NCI-H1092 (cell line): ENCODE results near the gene MLH1.
"Not testable (repeated sequence)": the region's sequence is repeated elsewhere in the genome, so short reads cannot be mapped to it uniquely, and the experiment has no call there.

ENCODE experiments used
- DNase-seq: peaks from one replicate; lab custom pipeline; 2025; lab: John Stamatoyannopoulos, UW

Gene MLH1

GRCh38 chr3:36993326-36994283 lies at the start of gene MLH1:
MLH1 (plus strand) TSS chr3:36993518; CDS start chr3:36993548, 30 bp downstream.
- no peak for DNase-seq

- DNase-seq, result no peak
Measured at GRCh38 chr3:36943601-36944000, 49.7 kb upstream of the MLH1 start.

- DNase-seq, result no peak
Measured at GRCh38 chr3:36944012-36944640, 49.2 kb upstream of the MLH1 start.

GRCh38 chr3:36944641-36945270 lies 48.6 kb upstream of the MLH1 start, which contains the start of gene TRANK1:
TRANK1 (minus strand) TSS chr3:36945054; CDS start chr3:36944809, 245 bp downstream.
- no peak for DNase-seq

GRCh38 chr3:36945333-36945980 lies 47.9 kb upstream of the MLH1 start:
- DNase-seq, result no peak

DNA sequence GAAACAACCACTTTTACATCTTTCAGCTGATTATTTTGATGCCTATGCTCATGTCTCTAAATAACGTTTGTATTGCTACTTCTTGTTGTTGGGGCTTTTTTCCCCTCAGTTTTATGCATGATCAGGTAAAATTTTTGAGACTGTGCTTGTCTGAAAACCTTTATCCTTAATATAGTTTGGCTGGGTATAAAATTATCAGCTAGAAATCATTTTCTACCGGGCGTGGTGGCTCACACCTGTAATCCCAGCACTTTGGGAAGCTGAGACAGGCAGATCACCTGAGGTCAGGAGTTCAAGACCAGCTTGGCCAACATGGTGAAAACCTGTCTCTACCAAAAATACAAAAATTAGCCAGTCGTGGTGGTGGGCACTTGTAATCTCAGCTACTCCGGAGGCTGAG lies 45.5 kb upstream of the MLH1 start:
- not testable (repeated sequence) for DNase-seq

DNA sequence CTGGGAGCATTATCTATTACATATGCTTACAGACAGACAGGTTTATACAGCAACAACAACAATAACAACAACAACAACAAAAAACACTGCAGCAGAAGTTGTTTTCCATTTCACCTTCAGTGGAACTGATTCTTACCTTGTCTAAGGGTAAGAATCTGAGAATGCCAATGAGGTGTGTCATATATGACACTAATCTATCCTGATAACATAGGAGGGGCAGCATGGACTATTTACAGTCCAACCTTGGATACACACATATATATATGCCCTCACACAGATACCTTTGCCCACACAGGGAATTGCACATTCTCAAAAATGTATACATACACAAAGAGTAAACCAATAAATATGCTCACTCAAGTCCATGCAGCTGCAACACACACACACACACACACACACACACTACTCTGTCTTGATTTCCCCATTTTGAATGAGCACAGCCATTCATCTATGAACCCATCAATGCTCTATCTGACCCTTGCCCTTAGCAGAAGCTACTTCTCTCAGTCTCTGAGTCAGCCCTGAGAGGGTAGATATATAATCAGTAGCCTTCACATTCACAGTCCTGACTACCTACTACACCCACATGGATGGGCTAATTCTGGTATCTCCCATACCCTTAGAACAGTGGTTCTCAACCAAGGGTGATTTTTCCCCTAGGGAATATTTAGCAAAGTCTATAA lies 38.7 kb upstream of the MLH1 start:
- no peak for DNase-seq

GRCh38 chr3:36956155-36956554 lies 37.2 kb upstream of the MLH1 start:
- DNase-seq, result no peak

DNA sequence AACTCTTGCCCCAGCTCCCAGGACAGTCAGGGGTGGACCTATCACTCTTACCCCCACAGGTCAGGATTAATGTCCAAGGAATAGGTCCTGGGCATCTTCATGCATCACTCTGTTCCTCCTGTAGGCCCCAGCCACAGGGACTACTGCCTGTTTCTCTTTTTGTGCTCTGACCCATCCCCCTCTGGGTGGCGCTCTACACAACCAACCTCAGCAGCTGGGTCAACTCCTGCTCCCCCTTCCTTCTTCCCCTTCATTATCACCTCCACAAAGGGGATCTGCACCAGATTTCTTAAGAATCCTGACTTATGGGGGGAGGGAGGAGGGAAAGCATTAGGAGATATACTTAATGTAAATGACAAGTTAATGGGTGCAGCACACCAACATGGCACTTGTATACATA lies 36.3 kb upstream of the MLH1 start:
- no peak for DNase-seq

GRCh38 chr3:36957862-36958686 lies 35.2 kb upstream of the MLH1 start:
- no peak for DNase-seq

DNA sequence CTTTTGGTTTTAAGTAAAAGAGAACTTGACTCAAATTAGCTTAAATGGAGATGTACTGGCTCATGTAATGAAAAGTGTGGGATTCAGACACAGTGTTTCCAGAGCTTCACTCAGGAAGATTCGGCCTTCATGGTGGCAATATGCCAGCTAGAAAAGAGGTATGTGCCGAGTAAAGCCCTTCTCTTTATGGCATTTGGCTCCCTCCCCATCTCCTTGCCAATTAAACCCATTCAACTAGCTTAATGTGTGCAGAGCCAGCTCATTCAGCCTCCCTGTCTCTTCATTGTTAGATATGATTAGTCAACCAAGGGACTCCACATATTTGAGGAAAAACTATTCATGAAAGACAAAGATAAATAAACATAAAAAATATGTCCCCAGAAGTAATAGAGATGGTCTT lies 33.5 kb upstream of the MLH1 start:
- peak; percentile 89 for DNase-seq

DNA sequence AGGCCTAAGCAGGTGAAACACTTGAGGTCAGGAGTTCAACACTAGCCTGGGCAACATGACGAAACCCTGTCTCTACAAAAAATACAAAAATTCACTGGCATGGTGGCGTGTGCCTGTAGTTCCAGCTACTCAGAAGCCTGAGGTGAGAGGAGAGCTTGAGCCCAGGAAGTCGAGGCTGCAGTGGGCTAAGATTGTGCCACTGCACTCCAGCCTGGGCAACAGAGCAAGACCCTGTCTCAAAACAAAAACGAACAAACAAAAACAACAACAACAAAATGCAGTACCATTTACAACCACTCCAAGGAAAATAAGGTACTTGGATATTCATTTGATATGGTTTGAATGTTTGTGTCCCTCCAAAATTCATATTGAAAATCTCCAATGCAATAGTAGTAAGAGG lies 32.8 kb upstream of the MLH1 start:
- no peak for DNase-seq

GRCh38 chr3:36963008-36963407 lies 30.3 kb upstream of the MLH1 start:
- not testable (repeated sequence) for DNase-seq

DNA sequence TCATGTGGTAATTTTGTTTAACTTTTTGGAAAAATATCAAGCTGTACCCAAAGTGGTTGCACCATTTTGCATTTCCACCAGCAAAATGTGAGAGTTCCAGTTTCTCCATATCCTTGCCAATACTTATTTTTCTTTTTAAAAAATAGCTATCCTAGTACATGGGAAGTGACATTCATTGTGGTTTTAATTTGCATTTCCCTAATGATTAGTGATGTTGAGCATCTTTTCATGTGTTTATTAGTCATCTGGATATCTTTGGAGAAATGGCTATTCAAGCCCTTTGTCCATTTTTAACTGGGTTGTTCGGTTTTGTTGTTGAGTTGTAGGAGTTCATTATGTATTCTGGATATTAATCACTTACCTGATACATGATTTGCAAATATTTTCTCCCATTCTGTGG lies 29.0 kb upstream of the MLH1 start:
- no peak for DNase-seq

DNA sequence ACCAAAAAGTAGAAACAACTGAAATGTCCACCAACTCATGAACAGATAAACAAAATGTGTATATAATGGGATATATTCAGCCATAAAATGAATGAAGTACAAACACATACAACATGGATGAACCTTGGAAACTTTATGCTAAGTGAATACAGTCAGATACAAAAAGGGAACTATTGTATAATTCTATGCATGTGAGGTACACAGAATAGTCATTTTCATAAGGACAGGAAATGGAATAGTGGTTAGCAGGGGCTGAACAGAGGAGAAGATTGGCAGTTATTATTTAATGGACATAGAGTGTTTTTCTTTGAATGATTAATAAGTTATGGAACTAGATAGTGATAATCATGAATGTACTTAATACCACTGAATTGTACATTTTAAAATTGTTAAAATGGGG lies 28.5 kb upstream of the MLH1 start:
- DNase-seq, result no peak

- no peak for DNase-seq
Measured at GRCh38 chr3:36965440-36965839, 27.9 kb upstream of the MLH1 start.

DNA sequence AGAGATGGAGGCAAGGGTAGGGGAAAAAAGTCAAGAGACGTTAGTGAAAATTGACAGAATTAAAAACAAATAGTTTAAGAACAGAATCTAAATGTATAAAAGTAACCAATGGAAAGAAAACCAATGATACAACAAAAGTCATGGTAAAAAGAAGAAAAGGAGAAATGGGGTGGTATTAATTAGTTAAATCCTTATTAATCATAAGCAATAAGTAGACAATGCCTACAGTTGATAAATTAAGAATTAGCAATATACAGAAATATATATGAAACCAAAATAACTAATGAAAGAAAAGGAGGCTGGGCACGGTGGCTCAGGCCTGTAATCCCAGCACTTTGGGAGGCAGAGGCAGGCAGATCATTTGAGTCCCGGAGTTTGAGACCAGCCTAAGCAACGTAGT lies 24.2 kb upstream of the MLH1 start:
- DNase-seq, result no peak

- peak; percentile 77 for DNase-seq
Measured at GRCh38 chr3:36969540-36970432, 23.5 kb upstream of the MLH1 start.

GRCh38 chr3:36972163-36972562 lies 21.2 kb upstream of the MLH1 start:
- no peak for DNase-seq

DNA sequence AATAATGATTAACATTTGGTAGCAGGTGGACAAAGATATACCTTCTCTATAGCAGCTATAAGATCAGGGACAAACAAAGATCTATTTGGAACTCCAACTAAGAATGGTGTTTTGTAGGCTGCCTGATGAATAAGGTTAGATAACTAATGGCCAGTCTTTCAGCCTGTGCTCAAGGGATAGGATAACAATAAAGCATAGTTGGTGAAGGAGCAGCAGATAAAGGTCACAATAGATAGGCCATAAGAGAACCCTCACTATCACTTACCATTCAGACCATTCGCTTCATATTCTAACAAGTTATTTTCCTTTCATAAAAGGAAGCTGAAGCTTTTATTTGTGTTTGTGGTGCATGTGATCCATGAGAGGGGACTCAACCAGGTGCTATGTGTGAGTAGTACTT lies 20.2 kb upstream of the MLH1 start:
- DNase-seq, result no peak
